SJCRH30 (cell line): ENCODE results near the gene CAPN1. TPM values are rescaled to one million over a fixed set of nuclear protein-coding genes. Genes with fewer than 3 reads are reported as not detected.

Experiments used
- DNase-seq, 2 experiments: peaks; one replicate each; pipeline ENCODE4 v3.0.0-alpha.2; 2015 to 2020
- H3K27ac ChIP-seq: fragments of 250-450 bp; sonication (Bioruptor Pico); 2 replicates; pipeline ENCODE4 v1.5.1; 2020; ENCODE audit warnings: mild to moderate bottlenecking, moderate library complexity
- H3K27me3 ChIP-seq: fragments of 250-450 bp; sonication (Bioruptor Pico); 2 replicates; pipeline ENCODE4 v1.5.1; 2020; ENCODE audit warnings: mild to moderate bottlenecking, moderate library complexity
- H3K36me3 ChIP-seq: fragments of 250-450 bp; sonication (Bioruptor Pico); 2 replicates; pipeline ENCODE4 v1.5.1; 2020; ENCODE audit warnings: mild to moderate bottlenecking, moderate library complexity
- H3K4me1 ChIP-seq: fragments of 250-450 bp; sonication (Bioruptor Pico); 2 replicates; pipeline ENCODE4 v1.5.1; 2020; ENCODE audit warnings: mild to moderate bottlenecking, moderate library complexity
- H3K4me3 ChIP-seq: fragments of 250-450 bp; sonication (Bioruptor Pico); 2 replicates; pipeline ENCODE4 v1.5.1; 2020; ENCODE audit warnings: mild to moderate bottlenecking, moderate library complexity
- H3K9me3 ChIP-seq: fragments of 250-450 bp; sonication (Bioruptor Pico); replicated peaks from 2 replicates; pipeline ENCODE4 v1.5.1; 2020; ENCODE audit warnings: mild to moderate bottlenecking, moderate library complexity
- total RNA-seq: library from RNA; depleted of rRNA; stranded (reverse); fragments of >200 nt; shearing (Covaris generic); gene quantifications from 2 replicates; pipeline ENCODE4 v1.2.3, GENCODE V29; 2014

Gene CAPN1
- total RNA-seq, 1 experiment from 2014 or later: 49.4 TPM

DNA sequence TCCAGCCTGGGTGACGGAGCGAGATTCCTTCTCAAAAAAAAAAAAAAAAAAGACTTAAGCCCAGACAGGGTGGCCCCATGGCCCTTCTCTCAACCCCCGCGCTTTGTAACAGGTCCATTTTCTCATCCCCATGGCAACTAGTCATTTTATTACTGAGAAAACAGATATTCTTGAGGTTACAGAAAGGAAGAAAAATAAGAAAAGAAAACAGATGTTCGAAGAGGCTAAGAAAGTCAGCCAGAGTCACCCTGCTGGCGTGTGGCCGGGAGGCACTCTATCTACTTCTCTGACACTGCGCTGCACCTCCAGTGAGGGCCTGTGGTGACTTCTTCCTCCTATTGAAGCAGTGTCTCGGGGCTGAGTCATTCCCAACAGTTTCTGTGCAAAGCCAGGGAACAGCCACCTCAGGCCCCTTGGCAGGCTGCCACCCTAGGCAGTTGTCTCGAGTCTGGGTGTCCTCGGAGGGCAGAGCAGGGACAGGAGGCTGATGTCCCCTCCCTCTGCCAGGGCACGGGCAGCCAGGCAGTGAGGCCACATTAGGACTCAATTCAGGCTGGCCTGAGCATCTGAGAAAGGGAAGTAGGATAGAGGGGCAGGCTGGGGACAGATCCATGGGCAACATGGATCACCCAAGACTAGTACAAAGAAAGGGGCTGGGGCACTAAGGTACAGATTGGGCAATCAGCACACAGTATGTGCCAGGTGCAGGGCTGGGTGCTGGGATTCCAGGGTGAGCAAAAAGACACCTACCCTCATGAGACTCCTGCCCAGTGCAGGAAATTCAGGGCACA lies 31.0 kb upstream of the CAPN1 start:
- no peaks in the 10 kb centered on the region for H3K36me3 ChIP-seq
- peaks cover 5% of the 10 kb centered on the region; the same call in 1 of the 2 replicates for H3K9me3 ChIP-seq
- peak; percentile 82 to 85 for DNase-seq
- peaks cover 11% of the 10 kb centered on the region; the same call in 1 of the 2 replicates for H3K4me1 ChIP-seq
- no peaks in the 10 kb centered on the region for H3K27me3 ChIP-seq
- H3K4me3 ChIP-seq: no peak overlapping the region
- H3K27ac ChIP-seq: no peak overlapping the region

GRCh38 chr11:65151331-65151899 lies 30.3 kb upstream of the CAPN1 start:
- H3K27me3 ChIP-seq: no peaks in the 10 kb centered on the region
- no peak overlapping the region for H3K27ac ChIP-seq
- no peak overlapping the region for H3K4me3 ChIP-seq
- peaks cover 11% of the 10 kb centered on the region; the same call in 1 of the 2 replicates for H3K4me1 ChIP-seq
- peaks cover 5% of the 10 kb centered on the region; the same call in 1 of the 2 replicates for H3K9me3 ChIP-seq
- no peak for DNase-seq
- no peaks in the 10 kb centered on the region for H3K36me3 ChIP-seq

DNA sequence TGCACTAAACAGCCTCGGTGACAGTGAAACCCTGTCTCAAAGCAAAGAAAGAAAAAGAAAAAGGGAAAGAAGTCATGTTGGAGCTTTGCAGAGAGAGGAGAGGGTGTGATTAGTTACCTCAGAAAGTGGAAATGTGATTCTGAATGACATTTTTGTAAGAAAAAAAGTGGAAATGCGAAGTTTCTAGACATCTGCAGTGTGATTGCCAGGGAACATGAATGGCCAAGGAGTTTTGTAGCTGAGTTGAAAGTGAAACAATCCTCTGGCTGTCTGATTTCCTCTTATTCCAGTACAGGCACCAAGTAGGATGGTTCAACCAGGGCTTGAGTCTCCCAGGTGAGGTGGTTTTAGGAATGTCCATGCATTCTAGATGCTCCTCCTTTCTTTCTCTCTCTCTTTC lies 29.6 kb upstream of the CAPN1 start:
- no peaks in the 10 kb centered on the region for H3K27me3 ChIP-seq
- H3K27ac ChIP-seq: no peak overlapping the region
- peaks cover 4% of the 10 kb centered on the region; the same call in 1 of the 2 replicates for H3K9me3 ChIP-seq
- peaks cover 11% of the 10 kb centered on the region; the same call in 1 of the 2 replicates for H3K4me1 ChIP-seq
- no peak for DNase-seq
- H3K36me3 ChIP-seq: no peaks in the 10 kb centered on the region
- H3K4me3 ChIP-seq: no peak overlapping the region

DNA sequence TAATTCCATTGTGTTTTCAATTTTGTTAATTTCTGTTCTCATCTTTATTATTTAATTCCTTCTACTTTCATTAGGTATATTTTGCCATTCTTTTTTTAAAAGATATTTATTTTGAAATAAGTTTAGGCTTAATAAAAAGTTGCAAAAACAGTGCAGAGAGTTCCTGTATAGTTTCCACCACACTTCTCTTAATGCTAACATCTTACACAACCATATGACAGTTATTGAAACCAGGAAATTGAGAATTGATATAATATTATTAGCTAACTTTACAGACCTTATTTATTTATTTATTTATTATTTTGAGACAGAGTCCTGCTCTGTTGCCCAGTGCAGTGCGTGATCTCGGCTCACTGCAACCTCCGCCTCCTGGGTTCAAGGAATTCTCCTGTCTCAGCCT lies 25.5 kb upstream of the CAPN1 start:
- H3K27ac ChIP-seq: no peak overlapping the region
- no peak for DNase-seq
- H3K36me3 ChIP-seq: no peaks in the 10 kb centered on the region
- no peaks in the 10 kb centered on the region for H3K27me3 ChIP-seq
- no peaks in the 10 kb centered on the region for H3K9me3 ChIP-seq
- H3K4me1 ChIP-seq: no peaks in the 10 kb centered on the region
- H3K4me3 ChIP-seq: no peak overlapping the region

DNA sequence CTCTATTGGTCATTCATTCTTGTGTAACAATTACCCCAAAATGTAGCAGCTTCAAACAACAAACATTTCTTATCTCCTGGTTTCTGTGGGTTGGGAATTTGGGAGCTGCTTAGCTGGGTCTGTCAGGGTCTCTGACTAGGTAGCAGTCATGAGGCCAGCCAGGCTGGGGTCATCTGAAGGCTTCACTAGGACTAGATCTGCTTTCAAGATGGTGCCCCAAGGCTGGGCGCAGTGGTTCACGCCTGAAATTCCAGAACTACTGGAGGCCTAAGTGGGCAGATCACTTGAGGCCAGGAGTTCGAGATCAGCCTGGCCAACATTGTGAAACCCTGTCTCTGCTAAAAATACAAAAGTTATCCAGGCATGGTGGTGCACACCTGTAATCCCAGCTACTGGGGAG lies 24.8 kb upstream of the CAPN1 start:
- no peak for DNase-seq
- Histone ChIP-seq H3K4me3 (no peak overlapping the region), H3K4me1 (no peaks in the 10 kb centered on the region), H3K36me3 (no peaks in the 10 kb centered on the region), H3K27ac (no peak overlapping the region), H3K27me3 (no peaks in the 10 kb centered on the region), H3K9me3 (no peaks in the 10 kb centered on the region)

GRCh38 chr11:65157336-65157735 lies 24.4 kb upstream of the CAPN1 start:
- no peak for DNase-seq
- Histone ChIP-seq H3K27ac (no peak overlapping the region), H3K4me1 (no peaks in the 10 kb centered on the region), H3K4me3 (no peak overlapping the region), H3K27me3 (no peaks in the 10 kb centered on the region), H3K9me3 (no peaks in the 10 kb centered on the region), H3K36me3 (no peaks in the 10 kb centered on the region)

GRCh38 chr11:65159012-65159411 lies 22.7 kb upstream of the CAPN1 start:
- no peaks in the 10 kb centered on the region for H3K9me3 ChIP-seq
- no peaks in the 10 kb centered on the region for H3K36me3 ChIP-seq
- no peaks in the 10 kb centered on the region for H3K27me3 ChIP-seq
- H3K27ac ChIP-seq: no peak overlapping the region
- DNase-seq: no peak
- H3K4me3 ChIP-seq: no peak overlapping the region
- H3K4me1 ChIP-seq: no peaks in the 10 kb centered on the region

GRCh38 chr11:65160643-65161042 lies 21.1 kb upstream of the CAPN1 start:
- Histone ChIP-seq H3K27me3 (no peaks in the 10 kb centered on the region), H3K4me3 (no peak overlapping the region), H3K9me3 (no peaks in the 10 kb centered on the region), H3K36me3 (no peaks in the 10 kb centered on the region), H3K4me1 (no peaks in the 10 kb centered on the region; the same call in 1 of the 2 replicates), H3K27ac (no peak overlapping the region)
- no peak for DNase-seq

GRCh38 chr11:65163684-65164083 lies 18.0 kb upstream of the CAPN1 start:
- Histone ChIP-seq H3K36me3 (no peaks in the 10 kb centered on the region), H3K27me3 (no peaks in the 10 kb centered on the region), H3K4me1 (peaks cover 9% of the 10 kb centered on the region; the same call in 1 of the 2 replicates), H3K27ac (no peak overlapping the region), H3K4me3 (no peak overlapping the region), H3K9me3 (no peaks in the 10 kb centered on the region)
- DNase-seq: no peak

GRCh38 chr11:65165410-65166317 lies 16.1 kb upstream of the CAPN1 start:
- Histone ChIP-seq H3K36me3 (no peaks in the 10 kb centered on the region), H3K4me3 (peak overlapping the region; percentile 47), H3K4me1 (peaks cover 20% of the 10 kb centered on the region), H3K9me3 (no peaks in the 10 kb centered on the region), H3K27ac (no peak overlapping the region), H3K27me3 (no peaks in the 10 kb centered on the region)
- peak in 1 of 2 experiments; percentile 39 for DNase-seq

GRCh38 chr11:65166893-65167292 lies 14.8 kb upstream of the CAPN1 start:
- DNase-seq: no peak
- Histone ChIP-seq H3K9me3 (no peaks in the 10 kb centered on the region), H3K27me3 (no peaks in the 10 kb centered on the region), H3K36me3 (no peaks in the 10 kb centered on the region), H3K4me1 (peaks cover 20% of the 10 kb centered on the region), H3K4me3 (no peak overlapping the region), H3K27ac (no peak overlapping the region)

GRCh38 chr11:65167656-65168055 lies 14.1 kb upstream of the CAPN1 start:
- no peaks in the 10 kb centered on the region for H3K36me3 ChIP-seq
- no peak for DNase-seq
- H3K4me1 ChIP-seq: peaks cover 20% of the 10 kb centered on the region
- H3K4me3 ChIP-seq: no peak overlapping the region
- H3K9me3 ChIP-seq: no peaks in the 10 kb centered on the region
- H3K27ac ChIP-seq: no peak overlapping the region
- no peaks in the 10 kb centered on the region for H3K27me3 ChIP-seq

- Histone ChIP-seq H3K9me3 (no peaks in the 10 kb centered on the region), H3K27ac (peak overlapping the region; percentile 69), H3K27me3 (no peaks in the 10 kb centered on the region), H3K4me3 (no peak overlapping the region), H3K36me3 (no peaks in the 10 kb centered on the region), H3K4me1 (peaks cover 20% of the 10 kb centered on the region)
- peak; percentile 64 to 72 for DNase-seq
These were observed 12.5 kb upstream of the CAPN1 start for GRCh38 chr11:65169164-65169641.

DNA sequence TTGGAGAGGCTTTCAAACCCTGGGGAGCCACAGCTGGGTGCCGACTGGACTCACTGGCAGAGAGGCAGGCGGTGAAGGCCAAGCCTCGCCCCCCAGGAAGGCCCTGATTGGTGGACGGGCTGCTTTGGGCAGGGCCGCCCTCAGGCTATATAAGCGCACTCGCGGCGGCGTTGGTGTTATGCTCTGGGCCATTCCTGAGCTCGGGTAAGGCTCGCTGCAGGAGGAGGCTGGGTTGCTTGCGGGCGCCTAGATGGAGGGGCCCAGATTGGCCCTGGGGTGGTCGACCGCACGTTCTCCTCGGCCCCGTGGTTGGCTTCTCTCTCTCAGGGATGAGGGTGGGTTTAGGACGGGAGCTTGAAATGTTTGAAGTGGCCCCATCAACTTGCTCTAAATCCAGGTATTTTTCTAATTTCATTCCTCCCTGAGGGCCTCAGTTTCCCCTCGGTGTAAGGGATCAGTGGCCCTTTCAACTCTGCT lies 11.6 kb upstream of the CAPN1 start, which contains the start of gene SPDYC:
TSS of gene SPDYC (plus strand) at position 176 of the 477 bp plus-strand sequence. CDS start 1,125 bp downstream, outside the sequence.
- peak within 1 kb of the TSS; percentile 69 for H3K27ac ChIP-seq

More for the DNA sequence above, 11.6 kb upstream of the CAPN1 start, which contains the start of gene SPDYC:
- Histone ChIP-seq H3K36me3 (no peaks in the 10 kb centered on the region), H3K9me3 (no peaks in the 10 kb centered on the region), H3K27me3 (no peaks in the 10 kb centered on the region), H3K4me3 (no peak within 1 kb of the TSS), H3K4me1 (peaks cover 20% of the 10 kb centered on the region)
- DNase-seq: peak; percentile 27 to 42
